Urinary bladder (tissue), 4 donors: Measurements from ENCODE around the gene UST. TPM values are rescaled to one million over a fixed set of nuclear protein-coding genes. Genes with fewer than 3 reads are reported as not detected.

ENCODE experiments used
- DNase-seq: peaks from one replicate; pipeline ENCODE4 v3.0.0-alpha.2; 2015; ENCODE audit errors: extremely low spot score
- H3K27ac ChIP-seq: one replicate; pipeline ENCODE4 v1.5.1; 2013; ENCODE audit warnings: low read depth, mild to moderate bottlenecking, moderate library complexity
- H3K36me3 ChIP-seq: one replicate; pipeline ENCODE4 v1.6.1; 2013; ENCODE audit warnings: mild to moderate bottlenecking, moderate library complexity; ENCODE audit not compliant: insufficient read depth
- H3K4me1 ChIP-seq: one replicate; pipeline ENCODE4 v1.6.1; 2013; ENCODE audit warnings: mild to moderate bottlenecking, moderate library complexity; ENCODE audit not compliant: insufficient read depth
- H3K4me3 ChIP-seq: one replicate; pipeline ENCODE4 v1.5.1; 2013; ENCODE audit warnings: low read depth, low read length
- WGBS: extraction: QIAGEN DNeasy Blood & Tissue Kit; methylation state at CpG from one replicate; pipeline ENCODE4 v1.1.7; 2013; 5-methylcytosine and 5-hydroxymethylcytosine counted together
- polyA plus RNA-seq: library from polyadenylated mRNA; stranded (reverse); fragments of 200-250 nt; gene quantifications from one replicate; pipeline ENCODE4 v1.2.3, GENCODE V29; 2013
- total RNA-seq: library from RNA; depleted of rRNA; stranded (reverse); fragments of >200 nt; gene quantifications from one replicate; pipeline ENCODE4 v1.2.3, GENCODE V29; 2014
- donor health status: healthy with polysubstance abuse.
- donor health status: healthy.

UST gene
- total and polyA plus RNA-seq, 2 donors = 12.4 to 27.8 TPM

DNA sequence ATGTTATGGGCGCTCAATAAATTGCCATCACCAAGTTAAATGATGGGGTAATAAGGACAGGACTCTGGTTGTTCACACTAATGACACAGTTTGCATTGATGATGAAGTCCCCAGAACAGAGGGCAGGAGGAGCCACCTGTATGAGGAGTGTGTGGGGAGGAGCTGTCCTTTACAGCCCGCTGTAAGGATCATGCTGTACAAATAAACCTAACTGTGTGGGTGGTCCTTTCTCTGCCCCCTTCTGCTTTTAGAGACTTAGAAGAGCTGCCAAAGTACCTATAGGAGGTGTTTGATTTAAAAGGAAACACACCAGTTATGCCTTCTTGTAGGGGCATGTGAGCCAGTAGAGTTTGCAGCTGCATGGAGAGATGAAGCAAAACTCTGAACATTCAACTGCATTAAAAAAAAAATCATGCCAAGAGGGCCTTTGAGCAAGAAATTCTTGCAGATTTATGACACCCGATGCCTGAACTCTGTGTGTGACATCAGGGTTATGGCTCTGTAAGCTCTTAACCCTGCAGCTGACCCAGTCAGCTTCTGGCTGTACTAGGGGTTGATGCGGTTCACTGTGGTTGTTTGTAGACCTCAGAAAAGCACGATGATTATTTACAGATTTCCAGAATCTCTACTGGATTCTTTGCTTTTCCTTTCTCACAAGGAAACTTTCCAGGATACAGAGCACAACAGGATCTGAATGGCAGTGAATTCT lies 67.4 kb downstream of the UST start:
- DNase-seq = no peak
- H3K4me1 ChIP-seq = peaks cover 2% of the 10 kb centered on the region
- no peaks in the 10 kb centered on the region for H3K36me3 ChIP-seq
- 58% methylated on average over 5 of the region's 5 CpGs for WGBS
- H3K4me3 ChIP-seq = no peak overlapping the region
- H3K27ac ChIP-seq = no peak overlapping the region

DNA sequence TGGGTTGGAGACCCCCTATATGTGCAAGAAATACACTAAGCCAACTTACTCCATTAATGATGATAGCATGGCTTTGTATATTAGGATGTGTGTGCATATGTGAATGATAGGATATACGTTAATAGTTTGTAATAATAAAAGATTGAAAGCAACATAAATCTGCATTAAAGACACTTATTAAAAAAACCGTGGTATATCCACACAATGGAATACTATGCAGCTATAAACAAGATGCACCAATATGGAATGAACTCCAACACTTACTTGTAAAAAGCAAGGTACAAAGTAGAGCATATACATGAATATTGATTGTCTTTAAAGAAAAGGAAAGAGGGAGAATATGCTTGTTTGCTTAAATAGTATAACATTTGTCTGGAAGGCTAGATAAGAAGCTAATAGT lies 68.0 kb downstream of the UST start:
- no peak overlapping the region for H3K27ac ChIP-seq
- H3K36me3 ChIP-seq = no peaks in the 10 kb centered on the region
- DNase-seq = no peak
- 94% methylated on average over 2 of the region's 2 CpGs for WGBS
- peaks cover 2% of the 10 kb centered on the region for H3K4me1 ChIP-seq
- no peak overlapping the region for H3K4me3 ChIP-seq

DNA sequence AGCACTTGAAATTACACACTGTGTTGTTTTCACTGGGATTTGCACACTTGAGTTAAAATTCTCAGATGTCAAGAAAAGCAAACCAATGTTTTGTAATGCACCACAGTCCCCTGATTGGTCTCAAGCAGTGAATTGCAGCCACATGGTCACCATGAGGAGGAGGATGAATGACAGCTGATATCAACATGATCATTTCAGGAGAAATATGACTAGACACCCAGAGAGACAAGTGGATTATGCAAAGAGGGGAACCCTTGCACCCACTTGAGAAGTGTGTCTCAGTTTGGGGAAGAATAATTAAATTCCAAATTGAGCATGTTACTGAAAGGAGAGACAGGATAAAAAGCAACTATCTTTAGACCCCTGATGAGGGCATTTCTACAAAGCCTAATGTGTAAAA lies 69.3 kb downstream of the UST start:
- H3K4me3 ChIP-seq = no peak overlapping the region
- H3K36me3 ChIP-seq = no peaks in the 10 kb centered on the region
- H3K4me1 ChIP-seq = peaks cover 2% of the 10 kb centered on the region
- no peak for DNase-seq
- no peak overlapping the region for H3K27ac ChIP-seq

DNA sequence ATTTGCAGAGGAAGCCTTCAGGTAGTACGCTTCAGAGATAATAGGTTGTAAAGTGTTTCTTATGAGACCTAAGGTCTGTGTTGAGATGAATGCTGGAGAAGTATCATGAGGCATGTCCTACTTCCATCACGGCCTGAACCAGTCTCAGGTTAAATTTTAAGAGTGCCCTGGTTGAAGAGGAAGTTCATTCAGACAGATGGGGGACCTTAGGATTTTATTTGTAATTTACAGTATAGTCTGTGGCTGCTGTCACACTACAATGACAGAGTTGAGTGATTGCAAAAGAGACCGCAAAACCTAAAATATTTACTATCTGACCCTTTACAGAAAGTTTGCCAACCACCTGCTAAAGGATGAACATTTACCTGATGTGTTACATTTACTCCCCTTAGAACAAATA lies 70.9 kb downstream of the UST start:
- Histone ChIP-seq H3K4me1 (no peaks in the 10 kb centered on the region), H3K36me3 (no peaks in the 10 kb centered on the region), H3K27ac (no peak overlapping the region), H3K4me3 (no peak overlapping the region)
- DNase-seq = no peak
- 88% methylated on average over 3 of the region's 3 CpGs for WGBS

DNA sequence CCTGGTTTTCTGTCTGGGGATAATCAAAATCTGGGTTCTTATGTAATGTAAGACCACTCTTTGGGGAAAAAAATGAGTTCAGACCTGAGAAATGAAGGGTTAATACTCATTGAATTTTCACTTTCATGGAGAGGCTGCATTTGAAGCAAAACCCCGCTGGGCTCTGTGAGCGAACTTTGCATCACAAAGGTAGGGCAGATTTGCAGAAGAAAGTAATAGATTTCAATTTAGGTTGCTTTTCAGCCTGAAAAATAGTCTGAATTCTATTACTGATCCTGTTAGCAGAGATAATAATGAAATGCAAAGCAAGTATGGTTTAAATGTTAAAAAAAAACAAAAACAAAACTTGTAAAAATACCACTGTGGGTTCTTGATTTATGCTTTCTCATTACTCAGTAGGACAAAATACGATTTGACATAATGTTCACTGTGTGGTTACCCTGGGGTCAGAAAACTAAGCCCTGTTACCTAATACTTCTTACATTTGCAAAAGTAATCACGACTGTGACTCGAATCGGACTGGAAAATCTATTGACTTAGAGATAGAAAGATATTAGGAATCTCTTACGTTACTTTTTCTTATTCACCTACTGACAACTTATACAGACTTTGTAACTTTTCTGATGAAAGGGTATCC lies 72.2 kb downstream of the UST start:
- WGBS = 72% methylated on average over 7 of the region's 7 CpGs
- Histone ChIP-seq H3K4me1 (no peaks in the 10 kb centered on the region), H3K4me3 (no peak overlapping the region), H3K27ac (no peak overlapping the region), H3K36me3 (no peaks in the 10 kb centered on the region)
- no peak for DNase-seq

DNA sequence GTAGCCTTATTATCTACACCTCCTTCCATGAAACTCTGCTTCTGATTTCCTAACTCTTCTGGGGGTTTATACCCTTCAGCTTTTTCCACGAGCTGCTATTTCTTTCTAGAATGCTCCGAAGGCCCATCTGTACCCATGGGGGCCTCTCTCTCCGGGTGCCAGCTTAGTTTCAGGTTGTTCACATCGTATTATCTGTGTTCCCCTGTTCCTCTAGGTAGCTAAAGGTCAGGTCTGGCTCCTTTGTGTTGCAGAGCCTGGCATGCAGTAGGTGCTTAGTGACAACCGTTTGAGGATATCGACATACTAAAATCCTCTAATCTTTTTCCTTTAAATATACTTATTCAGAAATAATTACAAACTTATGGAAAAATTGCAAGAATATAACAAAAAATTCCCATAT lies 73.0 kb downstream of the UST start:
- DNase-seq = no peak
- Histone ChIP-seq H3K4me3 (no peak overlapping the region), H3K36me3 (no peaks in the 10 kb centered on the region), H3K27ac (no peak overlapping the region), H3K4me1 (no peaks in the 10 kb centered on the region)
- 84% methylated on average over 6 of the region's 6 CpGs for WGBS

DNA sequence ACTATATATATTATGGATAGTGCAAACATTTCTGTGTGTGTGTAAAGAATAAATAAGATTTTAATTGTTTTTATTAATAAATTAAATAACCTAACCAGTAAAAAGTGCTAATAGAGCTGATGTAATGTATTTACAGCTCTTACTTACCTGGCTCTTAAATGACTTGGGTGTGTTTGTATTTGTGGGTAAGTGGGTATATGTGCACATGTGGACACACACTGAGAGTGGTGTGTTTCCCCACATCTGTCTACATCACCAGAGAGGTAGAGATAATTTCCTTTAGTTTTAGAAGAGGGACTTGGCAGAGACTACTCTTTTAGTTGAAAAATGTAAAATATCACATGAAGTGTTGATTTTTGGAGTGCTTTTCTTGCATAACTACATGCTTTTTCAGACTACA lies 76.0 kb downstream of the UST start:
- H3K4me3 ChIP-seq = no peak overlapping the region
- no peaks in the 10 kb centered on the region for H3K4me1 ChIP-seq
- no peaks in the 10 kb centered on the region for H3K36me3 ChIP-seq
- no peak overlapping the region for H3K27ac ChIP-seq
- DNase-seq = no peak

DNA sequence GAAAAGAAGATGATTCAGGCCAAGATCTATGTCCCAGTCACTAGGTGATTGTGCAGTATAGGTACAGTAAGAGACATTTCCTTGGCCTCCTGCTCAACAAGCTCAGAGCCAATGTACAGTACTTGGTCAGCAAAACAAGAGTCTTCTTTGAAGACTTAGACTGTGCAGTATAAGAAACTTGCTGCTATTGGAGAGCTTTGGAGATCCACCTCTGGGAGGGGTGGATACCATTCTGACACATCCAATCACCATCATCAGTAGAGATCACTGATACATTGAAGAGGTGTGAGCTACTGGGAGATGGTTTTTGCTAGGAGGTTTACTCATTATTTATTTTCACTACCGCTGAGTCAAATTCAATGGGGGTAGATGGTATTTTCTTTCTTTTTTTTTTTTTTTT lies 77.5 kb downstream of the UST start:
- WGBS = 96% methylated on average over 1 of the region's 1 CpG
- H3K4me1 ChIP-seq = no peaks in the 10 kb centered on the region
- H3K36me3 ChIP-seq = no peaks in the 10 kb centered on the region
- DNase-seq = no peak
- no peak overlapping the region for H3K4me3 ChIP-seq
- no peak overlapping the region for H3K27ac ChIP-seq

DNA sequence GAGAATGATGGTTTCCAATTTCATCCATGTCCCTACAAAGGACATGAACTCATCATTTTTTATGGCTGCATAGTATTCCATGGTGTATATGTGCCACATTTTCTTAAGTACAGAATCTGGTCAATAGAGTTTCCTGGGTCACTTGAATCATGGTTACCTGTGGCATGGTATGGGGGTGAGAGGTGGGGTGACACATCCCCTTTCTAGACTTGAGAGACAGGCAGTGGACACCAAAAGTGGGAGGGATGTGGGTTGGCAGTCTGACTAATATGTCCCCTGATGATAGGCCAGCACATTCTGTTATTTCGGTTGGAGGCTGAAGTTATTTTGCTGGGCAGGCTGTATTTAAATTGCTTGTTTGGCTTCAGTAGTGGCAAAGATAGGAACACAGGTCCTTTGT lies 78.1 kb downstream of the UST start:
- DNase-seq = no peak
- H3K36me3 ChIP-seq = no peaks in the 10 kb centered on the region
- H3K27ac ChIP-seq = no peak overlapping the region
- WGBS = 88% methylated on average over 1 of the region's 1 CpG
- H3K4me1 ChIP-seq = no peaks in the 10 kb centered on the region
- no peak overlapping the region for H3K4me3 ChIP-seq

DNA sequence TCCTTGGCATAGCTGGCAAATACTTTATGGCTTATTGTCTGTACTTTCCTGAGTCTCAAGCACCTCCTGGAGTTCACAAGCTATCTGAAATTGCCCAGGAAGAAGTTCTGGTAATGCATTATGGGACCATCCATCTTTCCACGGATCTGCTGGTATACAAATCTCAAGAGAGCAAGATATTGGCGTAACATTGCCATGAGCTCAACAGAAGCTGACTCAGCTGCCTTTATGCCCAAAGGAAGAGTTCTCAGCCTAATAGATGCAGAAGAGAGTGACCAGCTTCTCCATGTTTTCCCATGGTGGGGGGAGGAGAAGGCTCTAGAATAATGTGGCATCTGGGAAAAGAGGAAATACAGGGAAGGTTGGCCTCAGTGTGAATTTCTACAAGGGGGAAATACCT lies 78.7 kb downstream of the UST start:
- H3K27ac ChIP-seq = no peak overlapping the region
- H3K4me3 ChIP-seq = no peak overlapping the region
- no peak for DNase-seq
- 87% methylated on average over 2 of the region's 2 CpGs for WGBS
- no peaks in the 10 kb centered on the region for H3K4me1 ChIP-seq
- no peaks in the 10 kb centered on the region for H3K36me3 ChIP-seq

DNA sequence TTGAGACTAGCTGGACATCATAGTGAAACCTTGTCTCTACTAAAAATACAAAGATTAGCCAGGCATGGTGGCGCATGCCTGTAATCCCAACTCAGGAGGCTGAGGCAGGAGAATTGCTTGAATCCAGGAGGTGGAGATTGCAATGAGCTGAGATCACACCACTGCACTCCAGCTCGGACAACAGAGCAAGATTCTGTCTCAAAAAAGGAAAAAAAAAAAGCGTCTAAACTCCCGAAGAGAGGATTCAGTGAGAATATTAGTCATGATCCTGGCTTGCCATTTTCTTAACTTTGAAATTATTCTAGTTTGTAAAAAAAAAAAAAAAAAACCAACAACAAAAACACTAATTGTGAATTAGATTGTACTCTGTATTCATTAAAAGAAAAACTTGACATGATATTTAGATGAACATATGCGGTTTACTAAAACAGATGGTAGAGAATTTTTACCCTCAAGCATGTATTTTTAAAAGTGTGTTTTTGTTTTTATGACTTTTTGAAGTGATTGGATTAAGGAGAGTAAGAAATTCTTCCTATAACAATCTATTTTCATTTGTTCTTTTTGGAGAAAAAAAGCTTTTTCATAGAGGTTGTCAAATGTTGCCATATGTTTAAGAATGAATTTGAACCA lies 80.7 kb downstream of the UST start:
- DNase-seq = no peak
- no peaks in the 10 kb centered on the region for H3K36me3 ChIP-seq
- WGBS = 88% methylated on average over 5 of the region's 5 CpGs
- no peaks in the 10 kb centered on the region for H3K4me1 ChIP-seq
- no peak overlapping the region for H3K27ac ChIP-seq
- no peak overlapping the region for H3K4me3 ChIP-seq

DNA sequence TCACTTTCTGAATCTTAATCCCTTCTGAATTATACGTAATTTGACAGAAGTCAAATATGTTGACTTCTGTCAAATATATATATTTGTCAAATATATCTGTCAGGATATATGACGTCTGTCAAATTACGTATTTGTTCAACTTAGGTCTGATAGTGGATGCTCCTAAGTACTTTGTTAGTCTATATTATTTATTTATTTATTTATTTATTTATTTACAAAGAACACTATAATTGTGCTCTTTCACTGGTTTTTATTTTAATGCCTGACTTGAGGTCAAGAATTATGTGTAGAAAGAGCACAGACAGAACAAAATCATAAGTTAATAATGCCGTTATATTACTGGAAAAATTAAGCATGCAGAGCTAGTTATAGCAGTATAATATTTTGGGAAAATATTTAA lies 81.2 kb downstream of the UST start:
- DNase-seq = no peak
- 97% methylated on average over 4 of the region's 4 CpGs for WGBS

DNA sequence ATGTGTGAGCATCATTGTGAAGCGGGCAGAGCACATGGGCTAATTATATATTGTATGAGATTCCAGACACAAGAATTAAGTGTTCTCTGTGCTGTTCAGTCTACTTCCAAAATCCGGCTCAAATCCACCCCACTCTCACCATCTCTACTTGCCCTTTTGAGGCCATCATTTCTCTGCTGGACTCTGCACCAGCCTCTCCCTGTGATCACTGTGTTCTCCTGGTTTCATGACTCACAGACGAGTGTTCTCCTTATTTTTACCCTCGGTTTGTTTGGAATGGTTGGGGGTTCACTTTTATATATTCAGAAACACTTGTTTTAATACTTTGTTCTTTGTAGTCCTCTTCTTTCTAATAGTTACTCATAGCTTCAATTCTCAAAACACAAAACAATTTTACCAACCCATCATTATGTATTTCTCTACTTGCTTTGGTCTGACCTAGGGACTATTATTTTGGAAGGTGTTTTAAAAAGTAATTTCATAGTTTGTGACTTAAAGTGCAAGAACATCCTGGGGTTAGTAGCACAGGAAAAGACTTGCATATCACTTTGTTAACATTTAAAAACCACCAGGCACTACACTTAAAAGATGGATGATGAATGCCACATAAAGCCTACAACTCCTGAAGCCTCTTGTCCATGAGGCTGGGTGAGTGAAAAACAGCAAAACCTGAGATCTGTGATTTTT lies 82.7 kb downstream of the UST start:
- no peak for DNase-seq
- Histone ChIP-seq H3K4me1 (no peaks in the 10 kb centered on the region), H3K4me3 (no peak overlapping the region), H3K36me3 (no peaks in the 10 kb centered on the region), H3K27ac (no peak overlapping the region)
- 94% methylated on average over 4 of the region's 4 CpGs for WGBS

More for the DNA sequence above, 81.2 kb downstream of the UST start:
- Histone ChIP-seq H3K4me3 (no peak overlapping the region), H3K4me1 (no peaks in the 10 kb centered on the region), H3K27ac (no peak overlapping the region), H3K36me3 (no peaks in the 10 kb centered on the region)

DNA sequence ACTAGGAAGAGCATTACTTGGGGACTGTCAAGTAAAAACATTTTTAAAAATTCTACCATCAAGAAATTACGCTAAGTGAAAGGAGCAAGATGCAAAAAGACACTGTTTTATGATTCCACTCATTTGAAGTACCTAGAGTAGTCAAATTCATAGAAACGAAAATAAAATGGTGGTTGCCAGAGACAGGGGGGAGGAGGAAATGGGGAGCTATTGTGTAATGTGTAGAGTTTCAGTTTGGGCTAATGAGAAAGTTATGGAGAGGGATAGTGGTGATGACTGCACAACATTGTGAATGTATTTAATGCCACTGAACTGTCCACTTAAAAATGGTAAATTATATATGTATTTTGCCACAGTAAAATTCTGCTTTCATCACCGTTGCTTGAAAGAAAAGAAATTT lies 83.8 kb downstream of the UST start:
- H3K4me1 ChIP-seq = no peaks in the 10 kb centered on the region
- 89% methylated on average over 3 of the region's 3 CpGs for WGBS
- H3K27ac ChIP-seq = no peak overlapping the region
- H3K4me3 ChIP-seq = no peak overlapping the region
- no peak for DNase-seq
- H3K36me3 ChIP-seq = no peaks in the 10 kb centered on the region
